NCI-H524 treated with DMSO at 0.1 percent for 48 hours (cell line): ENCODE measurements around the gene IRF2BPL.

ENCODE experiments used
- DNase-seq: peaks from one replicate; lab custom pipeline; 2025; lab: John Stamatoyannopoulos, UW

Gene IRF2BPL

GRCh38 chr14:76985540-76986230 is 42.8 kb downstream of the IRF2BPL start:
- DNase-seq: no peak

GRCh38 chr14:76984787-76985375 is 43.6 kb downstream of the IRF2BPL start:
- DNase-seq: no peak

- no peak for DNase-seq
Measured at GRCh38 chr14:76984297-76984696, 44.2 kb downstream of the IRF2BPL start.

GRCh38 chr14:76981670-76982069 is 46.8 kb downstream of the IRF2BPL start:
- DNase-seq: no peak

GRCh38 chr14:76977793-76978720 is 50.5 kb downstream of the IRF2BPL start:
- no peak for DNase-seq

GRCh38 chr14:76976240-76977005 is 52.1 kb downstream of the IRF2BPL start:
- no peak for DNase-seq

- DNase-seq: no peak
Measured at GRCh38 chr14:76975812-76976211, 52.7 kb downstream of the IRF2BPL start.

GRCh38 chr14:76975051-76975450 is 53.5 kb downstream of the IRF2BPL start:
- no peak for DNase-seq
